C4-2B (cell line): ENCODE results near the gene GJA5.
"Not testable (repeated sequence)": the region's sequence is repeated elsewhere in the genome, so short reads cannot be mapped to it uniquely, and the experiment has no call there.

Source experiments
- H3K27ac ChIP-seq: fragments of 450-650 bp; 2 replicates; pipeline ENCODE4 v1.5.1; 2017
- ZFX ChIP-seq: fragments of 450-650 bp; IDR thresholded peaks from 2 replicates; pipeline ENCODE4 v1.6.1; 2017
- TF ChIP-seq, protein P1 (sequence below): fragments of 450-650 bp; conservative IDR thresholded peaks from 2 replicates; pipeline ENCODE4 v1.5.1; 2017; ENCODE audit warnings: mild to moderate bottlenecking

The GJA5 gene

DNA sequence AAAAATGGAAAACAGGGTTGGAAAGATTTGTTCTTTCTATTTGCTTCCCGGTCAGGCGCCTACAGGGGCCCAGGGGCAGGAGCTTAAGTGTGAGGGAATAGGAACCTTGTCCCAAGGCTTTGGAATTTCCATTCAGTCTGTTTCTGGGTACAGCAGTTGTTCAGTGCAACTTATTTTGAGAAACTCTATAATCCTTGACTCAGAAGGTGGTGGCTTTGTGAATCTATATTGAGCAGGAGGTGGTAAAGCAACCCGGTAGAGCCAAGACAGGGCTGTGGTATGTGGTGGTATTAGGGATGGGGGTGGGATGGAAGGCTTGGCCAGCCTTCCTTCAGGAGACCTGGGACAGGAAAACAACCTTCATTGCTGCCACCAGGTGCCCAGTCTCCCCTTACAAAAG is 20.0 kb downstream of the GJA5 start:
- H3K27ac ChIP-seq = no peak overlapping the region
- TF ChIP-seq, protein P1, sequence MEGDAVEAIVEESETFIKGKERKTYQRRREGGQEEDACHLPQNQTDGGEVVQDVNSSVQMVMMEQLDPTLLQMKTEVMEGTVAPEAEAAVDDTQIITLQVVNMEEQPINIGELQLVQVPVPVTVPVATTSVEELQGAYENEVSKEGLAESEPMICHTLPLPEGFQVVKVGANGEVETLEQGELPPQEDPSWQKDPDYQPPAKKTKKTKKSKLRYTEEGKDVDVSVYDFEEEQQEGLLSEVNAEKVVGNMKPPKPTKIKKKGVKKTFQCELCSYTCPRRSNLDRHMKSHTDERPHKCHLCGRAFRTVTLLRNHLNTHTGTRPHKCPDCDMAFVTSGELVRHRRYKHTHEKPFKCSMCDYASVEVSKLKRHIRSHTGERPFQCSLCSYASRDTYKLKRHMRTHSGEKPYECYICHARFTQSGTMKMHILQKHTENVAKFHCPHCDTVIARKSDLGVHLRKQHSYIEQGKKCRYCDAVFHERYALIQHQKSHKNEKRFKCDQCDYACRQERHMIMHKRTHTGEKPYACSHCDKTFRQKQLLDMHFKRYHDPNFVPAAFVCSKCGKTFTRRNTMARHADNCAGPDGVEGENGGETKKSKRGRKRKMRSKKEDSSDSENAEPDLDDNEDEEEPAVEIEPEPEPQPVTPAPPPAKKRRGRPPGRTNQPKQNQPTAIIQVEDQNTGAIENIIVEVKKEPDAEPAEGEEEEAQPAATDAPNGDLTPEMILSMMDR = no peak
- no peak for TF ChIP-seq ZFX

DNA sequence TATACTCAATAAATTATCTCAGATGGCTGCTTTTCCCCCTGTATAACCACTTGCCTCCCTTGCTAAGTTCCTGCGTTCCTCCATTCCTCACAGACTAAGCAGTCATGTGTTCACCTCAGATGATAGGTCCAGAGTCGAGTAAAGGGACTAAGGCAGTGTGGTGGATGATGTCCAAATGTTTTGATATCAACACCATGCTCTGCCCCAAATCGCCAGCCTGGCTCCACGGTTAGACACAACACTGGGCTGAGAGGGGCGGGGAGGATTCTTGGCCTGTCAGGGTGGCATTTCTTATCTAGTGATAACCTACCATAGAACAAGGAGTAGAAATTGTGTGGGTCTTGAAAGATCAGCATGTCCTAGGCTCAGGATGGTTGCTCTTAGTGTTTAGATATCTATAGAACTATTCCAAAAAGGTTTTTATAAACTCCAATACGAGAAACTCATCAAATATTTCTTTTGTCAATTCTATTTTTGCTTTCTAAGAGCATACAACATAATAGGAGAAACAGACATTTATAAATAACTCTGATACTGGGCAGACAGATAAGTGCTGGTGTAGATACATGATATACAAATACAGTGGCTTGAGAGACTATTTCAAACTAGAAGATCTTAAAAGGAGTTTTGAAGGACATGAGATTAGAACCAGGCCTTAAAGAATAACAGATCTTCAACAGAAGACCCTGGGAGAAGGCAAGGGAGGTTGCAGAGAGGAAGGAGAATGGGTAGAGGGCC is 21.5 kb downstream of the GJA5 start:
- TF ChIP-seq, protein P1 = no peak
- no peak for TF ChIP-seq ZFX
- H3K27ac ChIP-seq = no peak overlapping the region

DNA sequence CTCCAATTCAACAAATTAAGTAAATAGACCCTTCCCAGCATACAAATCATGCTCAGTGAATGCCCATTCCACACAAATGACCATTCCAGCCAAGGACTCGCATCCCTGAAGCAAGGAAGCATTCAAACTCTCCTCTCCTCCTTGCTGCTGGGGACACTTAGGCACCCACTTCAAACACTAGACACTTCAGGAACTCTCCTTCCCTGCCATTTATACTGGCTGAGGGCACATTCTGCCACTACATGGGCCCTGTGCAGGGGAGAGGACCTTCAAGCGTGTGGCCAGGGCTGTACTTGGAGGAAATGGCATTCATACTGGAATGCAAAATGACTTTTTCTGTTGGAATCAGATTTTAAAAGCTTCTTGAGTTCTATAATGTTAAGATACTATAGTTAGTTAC is 22.3 kb downstream of the GJA5 start:
- TF ChIP-seq, protein P1 = no peak
- TF ChIP-seq ZFX = no peak
- no peak overlapping the region for H3K27ac ChIP-seq

DNA sequence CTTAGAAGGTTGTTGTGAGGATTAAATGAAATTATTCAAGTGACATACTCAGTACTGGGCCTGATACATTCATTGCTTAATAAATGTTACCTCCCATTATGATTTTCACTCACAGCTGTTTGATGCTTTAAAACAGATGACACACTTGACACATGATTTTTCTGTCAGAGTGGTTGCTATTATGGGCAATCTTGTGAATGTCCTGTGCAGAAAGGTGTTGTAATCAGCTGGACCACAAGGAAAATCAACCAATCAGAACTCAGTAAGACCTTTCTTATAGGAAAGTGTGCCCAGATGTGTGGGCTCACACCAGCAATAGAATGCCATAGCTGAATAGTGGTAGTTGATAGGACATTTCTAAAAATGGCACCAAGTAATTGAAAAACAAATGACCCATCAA is 23.5 kb downstream of the GJA5 start:
- no peak for TF ChIP-seq ZFX
- TF ChIP-seq, protein P1 = no peak
- H3K27ac ChIP-seq = no peak overlapping the region

DNA sequence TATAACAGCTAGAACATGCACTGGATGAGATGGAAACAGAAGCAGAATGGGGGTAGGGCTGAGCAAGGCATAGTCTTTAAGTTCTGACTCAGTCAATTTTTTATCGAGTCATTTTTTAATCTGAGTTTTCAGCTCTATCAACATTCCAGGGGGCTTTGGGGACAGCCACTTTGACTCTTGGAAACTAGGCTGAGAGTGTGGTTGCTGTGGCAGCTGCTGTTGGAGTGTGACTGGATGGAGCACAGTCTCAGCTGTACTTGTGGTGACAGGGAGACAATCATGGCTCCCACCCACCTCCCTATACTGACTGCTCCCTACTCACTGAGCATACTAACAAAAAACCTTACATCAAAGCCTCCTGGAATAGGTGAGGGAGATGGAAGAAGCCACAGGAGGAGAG is 25.0 kb downstream of the GJA5 start:
- H3K27ac ChIP-seq = no peak overlapping the region
- TF ChIP-seq ZFX = no peak
- TF ChIP-seq, protein P1 = no peak

DNA sequence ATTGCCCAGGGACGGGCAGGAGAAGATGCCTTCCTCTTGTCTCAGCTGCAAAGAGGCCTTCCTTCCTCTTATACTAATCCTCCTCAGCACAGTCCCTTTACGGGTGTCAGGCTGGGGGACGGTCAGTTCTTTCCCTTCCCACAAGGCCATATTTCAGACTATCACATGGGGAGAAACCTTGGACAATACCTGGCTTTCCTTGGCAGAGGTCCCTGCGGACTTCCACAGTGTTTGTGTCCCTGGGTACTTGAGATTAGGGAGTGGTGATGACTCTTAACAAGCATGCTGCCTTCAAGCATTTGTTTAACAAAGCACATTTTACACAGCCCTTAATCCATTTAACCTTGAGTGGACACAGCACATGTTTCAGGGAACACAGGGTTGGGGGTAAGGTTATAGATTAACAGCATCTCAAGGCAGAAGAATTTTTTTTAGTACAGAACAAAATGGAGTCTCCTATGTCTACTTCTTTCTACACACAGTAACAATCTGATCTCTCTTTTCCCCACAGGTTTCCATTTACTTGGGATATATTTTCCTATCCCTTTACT is 26.0 kb downstream of the GJA5 start:
- not testable (repeated sequence) for H3K27ac ChIP-seq

DNA sequence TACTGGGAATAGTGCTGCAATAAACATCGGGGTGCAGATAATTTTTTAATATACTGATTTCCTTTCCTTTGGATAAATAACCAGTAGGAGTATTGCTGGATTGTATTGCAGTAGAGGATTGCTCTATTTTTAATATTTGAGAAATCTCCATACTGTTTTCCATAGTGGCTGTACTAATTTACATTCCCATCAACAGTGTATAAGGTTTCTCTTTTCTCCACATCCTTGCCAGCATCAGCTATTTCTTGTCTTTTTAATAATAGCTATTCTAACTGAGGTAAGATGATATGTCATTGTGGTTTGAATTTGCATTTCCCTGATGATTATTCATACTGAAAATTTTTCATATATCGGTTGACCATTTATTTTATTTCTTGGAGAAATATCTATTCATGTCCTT is 31.1 kb downstream of the GJA5 start:
- no peak overlapping the region for H3K27ac ChIP-seq
- no peak for TF ChIP-seq ZFX
- TF ChIP-seq, protein P1 = no peak

DNA sequence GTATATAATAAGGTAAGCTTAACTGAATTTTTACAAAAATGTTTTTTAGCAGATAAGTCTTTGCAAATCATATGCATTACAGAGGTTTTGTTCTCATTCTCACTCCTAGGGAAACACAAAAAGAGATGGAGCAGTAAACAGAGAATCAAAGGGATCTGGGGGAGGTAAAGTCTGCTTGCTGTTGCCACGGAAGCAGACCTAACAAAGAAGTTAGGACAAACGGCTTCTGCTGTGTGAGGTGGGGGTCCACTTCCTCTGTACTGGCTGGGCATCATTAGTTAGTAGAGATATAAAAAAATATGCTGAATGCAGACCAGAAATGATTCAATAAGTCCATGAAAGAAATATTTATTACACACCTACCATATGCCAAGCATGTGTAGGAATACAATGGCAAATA is 34.2 kb downstream of the GJA5 start:
- TF ChIP-seq ZFX = no peak
- TF ChIP-seq, protein P1 = no peak
- H3K27ac ChIP-seq = no peak overlapping the region
